CD14-positive monocyte (primary cell): ENCODE results near the gene CXCR6. TPM values are rescaled to one million over a fixed set of nuclear protein-coding genes. Genes with fewer than 3 reads are reported as not detected.

Source experiments
- DNase-seq, 3 donors: peaks; one replicate each; pipeline ENCODE4 v3.0.0-alpha.2; 2011 to 2022
- H2AFZ ChIP-seq: 2 replicates; pipeline ENCODE4 v1.6.0; 2012; ENCODE audit warnings: mild to moderate bottlenecking, low read depth, low read length, inconsistent platforms; ENCODE audit not compliant: insufficient read depth, poor library complexity, severe bottlenecking
- H3K27ac ChIP-seq, 2 donors: 1 replicate in 1 of 2; 2 replicates in 1 of 2; pipeline ENCODE4 v1.5.1; 2012 to 2013; ENCODE audit warnings: low read length in 2 of 2, control low read depth in 1 of 2, inconsistent platforms in 1 of 2, low read depth in 1 of 2, mild to moderate bottlenecking in 1 of 2
- H3K27me3 ChIP-seq, 2 donors: one replicate each; pipeline versions ENCODE4 v1.6.0 to v1.6.1; 2011 to 2013; ENCODE audit warnings: low read length in 2 of 2; ENCODE audit not compliant: control insufficient read depth in 2 of 2, insufficient read depth in 2 of 2
- H3K36me3 ChIP-seq, 2 donors: replicated peaks in 1 of 2; 1 replicate in 1 of 2; 2 replicates in 1 of 2; pipeline versions ENCODE4 v1.5.1 to v1.6.1; 2012 to 2013; ENCODE audit warnings: low read length in 2 of 2, control low read depth in 1 of 2, inconsistent platforms in 1 of 2, mild to moderate bottlenecking in 1 of 2; ENCODE audit not compliant: insufficient read depth in 2 of 2, control insufficient read depth in 1 of 2
- H3K4me1 ChIP-seq, 2 donors: 1 replicate in 1 of 2; 2 replicates in 1 of 2; pipeline versions ENCODE4 v1.5.1 to v1.6.1; 2012 to 2013; ENCODE audit warnings: low read length in 2 of 2, control low read depth in 1 of 2, inconsistent platforms in 1 of 2, mild to moderate bottlenecking in 1 of 2, moderate library complexity in 1 of 2; ENCODE audit not compliant: insufficient read depth in 2 of 2, control insufficient read depth in 1 of 2
- H3K4me2 ChIP-seq: replicated peaks from 2 replicates; pipeline ENCODE3; 2012; ENCODE audit warnings: low read length, moderate library complexity, mild to moderate bottlenecking; ENCODE audit not compliant: poor library complexity, severe bottlenecking; ENCODE audit errors: extremely low read depth
- H3K4me3 ChIP-seq, 3 experiments: fragments of 200-600 bp in 1 of 3; sonication (generic) in 1 of 3; replicated peaks in 1 of 3; 1 replicate in 2 of 3; 2 replicates in 1 of 3; pipeline ENCODE4 v1.5.1; 2011 to 2013; ENCODE audit warnings: low read length in 3 of 3, mild to moderate bottlenecking in 3 of 3, control low read depth in 2 of 3, low read depth in 2 of 3, inconsistent platforms in 1 of 3, moderate library complexity in 1 of 3
- H3K79me2 ChIP-seq: 2 replicates; pipeline ENCODE4 v1.6.0; 2012; ENCODE audit warnings: mild to moderate bottlenecking, control low read depth, inconsistent platforms, low read length, moderate library complexity; ENCODE audit not compliant: insufficient read depth
- H3K9ac ChIP-seq: 2 replicates; pipeline ENCODE4 v1.6.0; 2017; ENCODE audit warnings: low read length, mild to moderate bottlenecking; ENCODE audit not compliant: insufficient read depth, poor library complexity, severe bottlenecking
- H3K9me3 ChIP-seq, 2 donors: replicated peaks in 1 of 2; 1 replicate in 1 of 2; 2 replicates in 1 of 2; pipeline versions ENCODE4 v1.5.1 to v1.6.1; 2012 to 2013; ENCODE audit warnings: low read length in 2 of 2, control low read depth in 1 of 2; ENCODE audit not compliant: control insufficient read depth in 1 of 2, insufficient read depth in 1 of 2
- H4K20me1 ChIP-seq: 2 replicates; pipeline ENCODE4 v1.6.0; 2012; ENCODE audit warnings: mild to moderate bottlenecking, low read length, control low read depth, moderate library complexity; ENCODE audit not compliant: insufficient read depth
- H3K27ac Mint-ChIP-seq, 7 donors: one replicate each; pipeline ENCODE4 v1.8.0; 2020; ENCODE audit warnings: mild to moderate bottlenecking in 7 of 7, mixed read lengths in 7 of 7, moderate library complexity in 6 of 7, inconsistent platforms in 2 of 7
- H3K27me3 Mint-ChIP-seq, 3 donors: one replicate each; pipeline ENCODE4 v1.8.0; 2021 to 2022; ENCODE audit warnings: low read depth in 3 of 3, mild to moderate bottlenecking in 3 of 3, mixed read lengths in 3 of 3, moderate library complexity in 3 of 3, inconsistent platforms in 1 of 3
- H3K36me3 Mint-ChIP-seq, 2 donors: one replicate each; pipeline ENCODE4 v1.8.0; 2020; ENCODE audit warnings: mixed read lengths in 2 of 2, inconsistent platforms in 1 of 2, mild to moderate bottlenecking in 1 of 2
- H3K4me1 Mint-ChIP-seq: one replicate; pipeline ENCODE4 v1.8.0; 2020; ENCODE audit warnings: mild to moderate bottlenecking, mixed read lengths
- H3K4me3 Mint-ChIP-seq, 2 donors: one replicate each; pipeline ENCODE4 v1.8.0; 2020; ENCODE audit warnings: mild to moderate bottlenecking in 2 of 2, mixed read lengths in 2 of 2, moderate library complexity in 1 of 2
- H3K9me3 Mint-ChIP-seq, 7 donors: one replicate each; pipeline ENCODE4 v1.8.0; 2020 to 2022; ENCODE audit warnings: mixed read lengths in 7 of 7, mild to moderate bottlenecking in 6 of 7, moderate library complexity in 6 of 7, inconsistent platforms in 2 of 7
- WGBS: methylation state at CpG from one replicate; pipeline ENCODE4 v1.1.5; 2013; ENCODE audit warnings: missing lambda C conversion rate; ENCODE audit not compliant: insufficient coverage; 5-methylcytosine and 5-hydroxymethylcytosine counted together
- intact Hi-C, 2 donors: fragments of 100-400 bp; cut with micrococcal nuclease; formaldehyde crosslinking; loops; one replicate each; pipeline versions ENCODE4 v1.15.0 to v1.15.1; 2023
- polyA plus RNA-seq, 3 donors: library from polyadenylated mRNA; depleted of rRNA in 1 of 3; unstranded in 2 of 3; stranded (reverse) in 1 of 3; fragments of 300-500 nt in 2 of 3; fragments of >200 nt in 1 of 3; fragmentation: Illumina TruSeq in 2 of 3; gene quantifications; 1 replicate in 2 of 3; 2 replicates in 1 of 3; pipeline ENCODE4 v1.2.3, GENCODE V29; 2012 to 2021
- TF ChIP-seq, protein P1 (sequence below): fragments of 200-600 bp; IDR thresholded peaks from one replicate; pipeline ENCODE4 v1.8.0; 2022; ENCODE audit warnings: antibody characterized with exemption, mild to moderate bottlenecking

CXCR6 gene
- polyA plus RNA-seq, 3 donors = 0.10 TPM; not detected in 2

DNA sequence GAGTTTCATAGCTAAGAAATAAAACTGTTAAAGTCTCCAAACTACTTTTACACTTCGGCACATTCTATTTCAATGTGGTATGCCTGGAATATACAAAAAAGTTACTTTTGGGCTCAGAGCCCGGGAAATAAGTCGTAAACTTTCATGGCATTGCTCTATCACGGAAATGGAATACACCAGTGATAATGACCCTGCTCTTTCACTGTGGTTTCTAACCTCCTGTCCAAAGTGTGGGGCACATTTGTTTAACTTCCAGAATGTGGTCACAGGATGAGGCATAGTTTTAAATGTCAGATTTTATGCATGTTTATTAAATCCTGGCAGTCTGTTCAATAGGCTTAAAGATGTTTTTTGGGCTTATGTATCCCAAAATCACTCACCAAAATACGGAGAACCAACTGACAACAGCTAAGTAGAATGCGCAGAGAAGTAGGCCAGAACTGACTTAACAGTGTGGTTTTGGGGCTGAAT lies 5.1 kb downstream of the CXCR6 start:
- no peaks in the 10 kb centered on the region for H3K4me1 ChIP-seq
- no peak overlapping the region for H3K9ac ChIP-seq
- H3K9me3 Mint-ChIP-seq = no peaks in the 10 kb centered on the region
- no peaks in the 10 kb centered on the region for H3K9me3 ChIP-seq
- no peak overlapping the region for H3K27ac Mint-ChIP-seq
- H3K27me3 ChIP-seq = no peaks in the 10 kb centered on the region
- DNase-seq = no peak
- peaks cover 78 to 96% of the 10 kb centered on the region in 2 donors for H3K36me3 ChIP-seq
- no peaks in the 10 kb centered on the region for H4K20me1 ChIP-seq
- H3K79me2 ChIP-seq = no peaks in the 10 kb centered on the region
- intact Hi-C loops = no loop called here
- no peaks in the 10 kb centered on the region for H3K4me1 Mint-ChIP-seq
- H3K4me2 ChIP-seq = no peak overlapping the region
- WGBS = 40% methylated on average over 4 of the region's 6 CpGs
- peaks cover 1 to 4% (median 2%) of the 10 kb centered on the region in 3 donors for H3K27me3 Mint-ChIP-seq
- H3K4me3 Mint-ChIP-seq = no peak overlapping the region
- H2AFZ ChIP-seq = no peak overlapping the region
- TF ChIP-seq, protein P1, sequence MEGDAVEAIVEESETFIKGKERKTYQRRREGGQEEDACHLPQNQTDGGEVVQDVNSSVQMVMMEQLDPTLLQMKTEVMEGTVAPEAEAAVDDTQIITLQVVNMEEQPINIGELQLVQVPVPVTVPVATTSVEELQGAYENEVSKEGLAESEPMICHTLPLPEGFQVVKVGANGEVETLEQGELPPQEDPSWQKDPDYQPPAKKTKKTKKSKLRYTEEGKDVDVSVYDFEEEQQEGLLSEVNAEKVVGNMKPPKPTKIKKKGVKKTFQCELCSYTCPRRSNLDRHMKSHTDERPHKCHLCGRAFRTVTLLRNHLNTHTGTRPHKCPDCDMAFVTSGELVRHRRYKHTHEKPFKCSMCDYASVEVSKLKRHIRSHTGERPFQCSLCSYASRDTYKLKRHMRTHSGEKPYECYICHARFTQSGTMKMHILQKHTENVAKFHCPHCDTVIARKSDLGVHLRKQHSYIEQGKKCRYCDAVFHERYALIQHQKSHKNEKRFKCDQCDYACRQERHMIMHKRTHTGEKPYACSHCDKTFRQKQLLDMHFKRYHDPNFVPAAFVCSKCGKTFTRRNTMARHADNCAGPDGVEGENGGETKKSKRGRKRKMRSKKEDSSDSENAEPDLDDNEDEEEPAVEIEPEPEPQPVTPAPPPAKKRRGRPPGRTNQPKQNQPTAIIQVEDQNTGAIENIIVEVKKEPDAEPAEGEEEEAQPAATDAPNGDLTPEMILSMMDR = no peak
- H3K27ac ChIP-seq = no peak overlapping the region
- H3K36me3 Mint-ChIP-seq = peaks cover 86 to 90% of the 10 kb centered on the region in 2 donors
- no peak overlapping the region for H3K4me3 ChIP-seq

DNA sequence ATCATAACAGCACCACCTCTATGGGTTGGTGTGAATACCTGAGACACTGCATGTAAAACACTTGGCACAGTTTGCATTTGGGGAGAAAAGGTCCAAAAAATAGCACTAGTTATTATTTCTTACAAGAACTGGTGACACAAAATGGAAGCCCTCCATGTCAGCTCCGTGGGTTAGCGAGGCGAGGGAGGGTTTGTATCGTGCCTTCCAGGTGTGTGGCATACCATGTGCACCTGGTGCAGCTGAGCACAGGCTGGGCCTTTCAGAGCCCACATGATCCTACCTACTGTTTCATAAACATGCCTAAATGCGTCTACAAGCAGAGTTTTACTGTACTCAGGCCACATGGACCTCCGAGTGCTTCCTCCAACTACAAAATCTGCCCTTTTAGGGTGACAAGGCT lies 5.6 kb downstream of the CXCR6 start:
- Histone ChIP-seq H3K9ac (no peak overlapping the region), H3K27ac (no peak overlapping the region), H3K4me1 (no peaks in the 10 kb centered on the region), H2AFZ (no peak overlapping the region), H3K79me2 (no peaks in the 10 kb centered on the region), H3K4me3 (no peak overlapping the region), H3K27me3 (no peaks in the 10 kb centered on the region), H3K9me3 (no peaks in the 10 kb centered on the region), H4K20me1 (no peaks in the 10 kb centered on the region), H3K4me2 (no peak overlapping the region), H3K36me3 (peaks cover 83 to 96% of the 10 kb centered on the region in 2 donors)
- Mint-ChIP-seq H3K27me3 (peaks cover 1 to 4% (median 2%) of the 10 kb centered on the region in 3 donors), H3K27ac (no peak overlapping the region), H3K36me3 (peaks cover 89 to 91% of the 10 kb centered on the region in 2 donors), H3K4me1 (no peaks in the 10 kb centered on the region), H3K4me3 (no peak overlapping the region), H3K9me3 (no peaks in the 10 kb centered on the region)
- 89% methylated on average over 4 of the region's 6 CpGs for WGBS
- TF ChIP-seq, protein P1 = no peak
- intact Hi-C loops = no loop called here
- DNase-seq = no peak
